Measurements from ENCODE around the gene GANAB. TPM values are rescaled to one million over a fixed set of nuclear protein-coding genes. Genes with fewer than 3 reads are reported as not detected.

GANAB gene
- total and polyA plus RNA-seq, 8 donors: 270 to 341 (median 312) TPM

- DNase-seq (no peak), ATAC-seq (no peak)
- no peaks in the 10 kb centered on the region for H3K9me3 ChIP-seq
- intact Hi-C loops (cut with DNase I): no loop called here
- peaks cover 0 to 40% of the 10 kb centered on the region in 2 donors for H3K36me3 ChIP-seq
- TF ChIP-seq, protein P1, sequence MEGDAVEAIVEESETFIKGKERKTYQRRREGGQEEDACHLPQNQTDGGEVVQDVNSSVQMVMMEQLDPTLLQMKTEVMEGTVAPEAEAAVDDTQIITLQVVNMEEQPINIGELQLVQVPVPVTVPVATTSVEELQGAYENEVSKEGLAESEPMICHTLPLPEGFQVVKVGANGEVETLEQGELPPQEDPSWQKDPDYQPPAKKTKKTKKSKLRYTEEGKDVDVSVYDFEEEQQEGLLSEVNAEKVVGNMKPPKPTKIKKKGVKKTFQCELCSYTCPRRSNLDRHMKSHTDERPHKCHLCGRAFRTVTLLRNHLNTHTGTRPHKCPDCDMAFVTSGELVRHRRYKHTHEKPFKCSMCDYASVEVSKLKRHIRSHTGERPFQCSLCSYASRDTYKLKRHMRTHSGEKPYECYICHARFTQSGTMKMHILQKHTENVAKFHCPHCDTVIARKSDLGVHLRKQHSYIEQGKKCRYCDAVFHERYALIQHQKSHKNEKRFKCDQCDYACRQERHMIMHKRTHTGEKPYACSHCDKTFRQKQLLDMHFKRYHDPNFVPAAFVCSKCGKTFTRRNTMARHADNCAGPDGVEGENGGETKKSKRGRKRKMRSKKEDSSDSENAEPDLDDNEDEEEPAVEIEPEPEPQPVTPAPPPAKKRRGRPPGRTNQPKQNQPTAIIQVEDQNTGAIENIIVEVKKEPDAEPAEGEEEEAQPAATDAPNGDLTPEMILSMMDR (IDR thresholded peaks at IDR 0.05): no peak
- no peak overlapping the region for H3K27ac ChIP-seq
- peaks cover 9 to 28% of the 10 kb centered on the region in 2 donors for H3K27me3 ChIP-seq
- peaks cover 0 to 4% of the 10 kb centered on the region in 2 donors for H3K4me1 ChIP-seq
- no peak overlapping the region for H3K4me3 ChIP-seq
These were observed 42.1 kb upstream of the GANAB start for GRCh38 chr11:62688491-62688890.

DNA sequence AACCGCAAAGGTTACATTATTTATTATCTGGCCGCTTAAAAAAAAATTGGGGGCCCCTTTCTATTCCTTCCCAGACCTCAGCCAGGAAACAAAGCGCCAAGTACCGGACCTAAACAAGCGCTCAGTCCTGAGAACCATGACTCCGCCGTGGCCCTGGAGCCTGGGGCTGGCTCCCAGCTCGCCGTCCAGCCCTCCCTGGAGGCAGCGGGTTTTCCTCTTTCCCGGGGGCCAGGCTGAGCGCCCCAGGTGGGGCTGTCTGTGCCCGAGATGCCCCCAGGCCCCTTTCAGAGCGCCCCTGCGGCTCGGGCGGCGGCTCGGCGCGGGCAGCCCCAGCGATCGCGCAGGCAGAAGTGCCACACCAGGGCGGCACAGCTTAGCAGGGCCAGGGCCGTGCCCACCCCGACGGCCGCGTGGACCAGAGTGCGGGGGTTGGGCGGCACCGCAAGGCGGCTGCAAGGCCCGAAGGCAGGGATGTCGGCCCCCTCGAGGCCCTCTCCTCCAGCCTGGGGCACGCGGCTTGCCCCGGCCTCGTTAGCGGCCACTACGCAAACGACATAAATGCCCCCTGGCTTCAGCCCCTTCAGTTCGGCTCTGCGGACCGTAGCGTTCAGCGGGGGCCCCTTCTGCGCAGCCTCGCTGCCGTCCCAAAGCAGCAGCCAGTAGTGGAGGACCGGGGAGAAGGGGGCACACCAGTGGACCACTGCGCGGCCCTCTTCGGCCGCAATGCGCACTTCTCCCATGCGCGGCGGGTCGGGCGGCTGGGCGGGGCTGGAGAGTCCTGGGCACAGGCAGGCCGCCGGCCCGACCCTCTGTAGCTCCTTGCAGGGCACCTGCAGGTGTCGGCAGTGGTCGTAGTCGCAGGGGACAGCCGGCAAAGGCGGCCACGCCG lies 41.3 kb upstream of the GANAB start:
- Histone ChIP-seq H3K27me3 (peaks cover 9 to 28% of the 10 kb centered on the region in 2 donors), H3K36me3 (peaks cover 0 to 32% of the 10 kb centered on the region in 2 donors), H3K9me3 (no peaks in the 10 kb centered on the region), H3K27ac (no peak overlapping the region), H3K4me1 (peaks cover 0 to 4% of the 10 kb centered on the region in 2 donors), H3K4me3 (peak overlapping the region in 1 of 2 donors; percentile 13)
- peak in 2 of 4 donors; percentile 12 to 75 for DNase-seq
- ATAC-seq: peak; percentile 52
- intact Hi-C loops (cut with DNase I): no loop called here
- TF ChIP-seq, protein P1 (IDR thresholded peaks at IDR 0.05): no peak

DNA sequence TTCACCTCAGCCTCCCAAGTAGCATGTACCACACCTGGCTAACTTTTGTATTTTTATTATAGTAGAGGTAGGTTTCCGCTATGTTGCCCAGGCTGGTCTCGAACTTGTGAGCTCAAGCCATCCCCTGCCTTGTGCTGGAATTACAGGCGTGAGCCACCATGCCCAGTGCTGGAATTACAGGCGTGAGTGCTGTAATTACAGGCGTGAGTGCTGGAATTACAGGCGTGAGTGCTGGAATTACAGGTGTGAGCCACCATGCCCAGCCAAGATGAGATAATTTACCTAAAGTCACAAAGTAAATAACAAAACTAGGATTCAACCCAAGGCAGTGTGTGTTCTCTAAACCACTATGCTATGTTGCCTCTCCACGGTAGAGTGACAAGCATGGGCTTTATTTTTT lies 36.1 kb upstream of the GANAB start:
- no peak overlapping the region for H3K4me3 ChIP-seq
- peaks cover 0 to 5% of the 10 kb centered on the region in 2 donors for H3K36me3 ChIP-seq
- H3K9me3 ChIP-seq: no peaks in the 10 kb centered on the region
- TF ChIP-seq, protein P1 (IDR thresholded peaks at IDR 0.05): no peak
- peak in 1 of 4 donors; percentile 19 for DNase-seq
- peaks cover 15 to 25% of the 10 kb centered on the region in 2 donors for H3K4me1 ChIP-seq
- H3K27me3 ChIP-seq: peaks cover 3 to 14% of the 10 kb centered on the region in 2 donors
- no peak overlapping the region for H3K27ac ChIP-seq
- intact Hi-C loops (cut with DNase I): no loop called here
- ATAC-seq: no peak

GRCh38 chr11:62680825-62681240 lies 34.4 kb upstream of the GANAB start:
- Histone ChIP-seq H3K4me1 (peaks cover 15 to 36% of the 10 kb centered on the region in 2 donors), H3K36me3 (peaks cover 0 to 21% of the 10 kb centered on the region in 2 donors), H3K4me3 (no peak overlapping the region), H3K27ac (peak overlapping the region in 1 of 2 donors; percentile 7), H3K9me3 (no peaks in the 10 kb centered on the region), H3K27me3 (no peaks in the 10 kb centered on the region)
- intact Hi-C loops (cut with DNase I): no loop called here
- TF ChIP-seq, protein P1 (IDR thresholded peaks at IDR 0.05): peak; percentile 32 to 36
- peak in 1 of 4 donors; percentile 41 for DNase-seq
- ATAC-seq: peak; percentile 80

Data from left lung (tissue), 10 donors.